Measurements from ENCODE around the gene KHDRBS2.

Gene KHDRBS2

GRCh38 chr6:62174548-62174947, 111.5 kb downstream of the KHDRBS2 start:
- DNase-seq = no peak

GRCh38 chr6:62167736-62168135, 118.3 kb downstream of the KHDRBS2 start:
- no peak for DNase-seq

- no peak for DNase-seq
Observed at GRCh38 chr6:62162858-62163257, 123.2 kb downstream of the KHDRBS2 start.

- DNase-seq = no peak
Observed at GRCh38 chr6:62152796-62153195, 133.2 kb downstream of the KHDRBS2 start.

- DNase-seq = no peak
Observed at GRCh38 chr6:62150048-62150663, 135.9 kb downstream of the KHDRBS2 start.

- no peak for DNase-seq
Observed at GRCh38 chr6:62146954-62147853, 138.8 kb downstream of the KHDRBS2 start.

GRCh38 chr6:62129127-62129526, 156.9 kb downstream of the KHDRBS2 start:
- DNase-seq = no peak

- no peak for DNase-seq
Observed at GRCh38 chr6:62119401-62119800, 166.6 kb downstream of the KHDRBS2 start.

GRCh38 chr6:62103186-62103859, 182.7 kb downstream of the KHDRBS2 start:
- no peak for DNase-seq

GRCh38 chr6:62102387-62102786, 183.6 kb downstream of the KHDRBS2 start:
- DNase-seq = no peak

GRCh38 chr6:62090442-62091229, 195.4 kb downstream of the KHDRBS2 start:
- DNase-seq = no peak

- no peak for DNase-seq
Observed at GRCh38 chr6:62089781-62090180, 196.2 kb downstream of the KHDRBS2 start.

- DNase-seq = no peak
Observed at GRCh38 chr6:62086047-62086446, 200.0 kb downstream of the KHDRBS2 start.

GRCh38 chr6:62075869-62076268, 210.2 kb downstream of the KHDRBS2 start:
- DNase-seq = no peak

- DNase-seq = no peak
Observed at GRCh38 chr6:62059901-62060300, 226.1 kb downstream of the KHDRBS2 start.

GRCh38 chr6:62057300-62057699, 228.7 kb downstream of the KHDRBS2 start:
- DNase-seq = no peak

GRCh38 chr6:62045502-62045901, 240.5 kb downstream of the KHDRBS2 start:
- no peak for DNase-seq

GRCh38 chr6:62043084-62043483, 242.9 kb downstream of the KHDRBS2 start:
- DNase-seq = no peak

- DNase-seq = no peak
Observed at GRCh38 chr6:62042429-62042828, 243.6 kb downstream of the KHDRBS2 start.

GRCh38 chr6:62039605-62040004, 246.4 kb downstream of the KHDRBS2 start:
- DNase-seq = no peak

GRCh38 chr6:62037445-62037844, 248.6 kb downstream of the KHDRBS2 start:
- no peak for DNase-seq

GRCh38 chr6:62035952-62036351, 250.1 kb downstream of the KHDRBS2 start:
- no peak for DNase-seq

GRCh38 chr6:62013719-62014118, 272.3 kb downstream of the KHDRBS2 start:
- no peak for DNase-seq
